GM21526 (cell line): Measurements from ENCODE around the gene JAKMIP3.
"Not testable (repeated sequence)": the region's sequence is repeated elsewhere in the genome, so short reads cannot be mapped to it uniquely, and the experiment has no call there.

Experiments
- ATAC-seq: cut with Tn5 transposase; IDR thresholded peaks from one replicate; pipeline ENCODE4 v1.9.1; 2021; ENCODE audit warnings: moderate library complexity; ENCODE audit not compliant: unreplicated experiment, low FRiP score

Gene JAKMIP3

GRCh38 chr10:132064082-132064755 is 1.5 kb upstream of the JAKMIP3 start:
- no peak for ATAC-seq

GRCh38 chr10:132064771-132065437 is 842 bp upstream of the JAKMIP3 start:
- no peak for ATAC-seq

- no peak for ATAC-seq
Observed at GRCh38 chr10:132066186-132066585, 440 bp downstream of the JAKMIP3 start.

- ATAC-seq, result no peak
Observed at GRCh38 chr10:132066812-132067211, 1.1 kb downstream of the JAKMIP3 start.

GRCh38 chr10:132068431-132069121 is 2.8 kb downstream of the JAKMIP3 start:
- ATAC-seq, result no peak

- ATAC-seq, result no peak
Observed at GRCh38 chr10:132069122-132069848, 3.5 kb downstream of the JAKMIP3 start.

GRCh38 chr10:132069849-132070182 is 4.1 kb downstream of the JAKMIP3 start:
- ATAC-seq, result no peak

- ATAC-seq, result no peak
Observed at GRCh38 chr10:132070724-132071123, 5.0 kb downstream of the JAKMIP3 start.

GRCh38 chr10:132071667-132072066 is 5.9 kb downstream of the JAKMIP3 start:
- ATAC-seq, result no peak

- ATAC-seq, result no peak
Observed at GRCh38 chr10:132075909-132076577, 10.3 kb downstream of the JAKMIP3 start.

- ATAC-seq, result no peak
Observed at GRCh38 chr10:132076578-132077081, 10.9 kb downstream of the JAKMIP3 start.

GRCh38 chr10:132077091-132077490 is 11.3 kb downstream of the JAKMIP3 start:
- ATAC-seq, result no peak

GRCh38 chr10:132078746-132079345 is 13.1 kb downstream of the JAKMIP3 start:
- no peak for ATAC-seq

- ATAC-seq, result not testable (repeated sequence)
Observed at GRCh38 chr10:132084384-132084783, 18.6 kb downstream of the JAKMIP3 start.

- not testable (repeated sequence) for ATAC-seq
Observed at GRCh38 chr10:132093236-132093635, 27.5 kb downstream of the JAKMIP3 start.

GRCh38 chr10:132094581-132095234 is 29.0 kb downstream of the JAKMIP3 start:
- no peak for ATAC-seq

- no peak for ATAC-seq
Observed at GRCh38 chr10:132095403-132096113, 29.8 kb downstream of the JAKMIP3 start.

GRCh38 chr10:132096223-132096622 is 30.5 kb downstream of the JAKMIP3 start:
- ATAC-seq, result no peak
